ENCODE measurements around the gene ADCY3.

ADCY3 gene

GRCh38 chr2:24774373-24774772 lies 145.7 kb downstream of the ADCY3 start:
- Histone ChIP-seq H3K27ac (no peak overlapping the region), H3K9ac (no peak overlapping the region), H3K9me3 (no peaks in the 10 kb centered on the region), H3K4me2 (no peak overlapping the region), H3K36me3 (peaks cover 7% of the 10 kb centered on the region), H3K4me3 (no peak overlapping the region), H3K27me3 (no peaks in the 10 kb centered on the region), H3K4me1 (no peaks in the 10 kb centered on the region), H4K20me1 (no peaks in the 10 kb centered on the region)
- no peak for TF ChIP-seq Cebpa-rat (IDR thresholded peaks at IDR 0.05)

DNA sequence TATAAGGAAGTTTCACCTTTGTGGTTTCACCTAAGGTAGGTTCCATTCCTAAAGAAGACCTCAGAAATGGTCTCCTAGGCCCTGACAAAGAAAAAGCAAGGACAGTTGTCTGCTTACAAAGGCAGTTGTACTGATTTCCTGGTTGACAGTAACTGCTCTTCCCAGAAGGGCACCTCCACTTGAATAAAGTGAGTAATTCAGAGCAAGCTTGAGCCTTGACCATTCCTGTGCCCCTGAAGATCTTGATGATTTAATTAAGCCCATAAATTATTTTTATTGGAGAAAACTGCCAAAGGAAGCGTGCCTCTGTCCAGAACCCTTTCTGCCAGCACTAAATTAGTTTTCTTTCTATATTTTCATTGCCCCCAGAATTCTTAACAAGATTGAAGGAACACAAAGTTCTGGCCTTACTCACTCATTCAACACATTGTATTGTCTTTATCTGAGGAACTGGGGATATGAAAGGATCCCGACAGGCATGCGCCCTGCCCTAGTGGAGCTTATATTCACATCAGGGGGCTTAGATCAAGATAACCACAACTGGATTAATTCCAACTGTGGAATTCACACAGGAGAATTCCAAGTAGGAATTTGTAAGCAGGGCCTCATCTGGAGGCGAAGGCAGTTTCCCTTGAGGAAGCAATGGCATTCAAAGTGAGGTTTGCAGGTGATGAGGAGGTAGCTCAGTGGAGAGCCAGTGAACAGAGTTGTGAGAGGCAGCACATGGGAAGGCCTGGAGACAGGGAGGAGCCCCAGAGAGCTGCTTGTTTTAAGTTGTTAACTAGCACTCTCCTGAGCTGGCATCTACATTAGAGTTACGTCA lies 148.1 kb downstream of the ADCY3 start:
- Histone ChIP-seq H3K4me2 (no peak overlapping the region), H3K27me3 (no peaks in the 10 kb centered on the region), H3K27ac (no peak overlapping the region), H3K36me3 (peaks cover 14% of the 10 kb centered on the region), H3K4me1 (peaks cover 5% of the 10 kb centered on the region), H4K20me1 (no peaks in the 10 kb centered on the region), H3K9ac (no peak overlapping the region), H3K9me3 (no peaks in the 10 kb centered on the region), H3K4me3 (no peak overlapping the region)
- no peak for TF ChIP-seq Cebpa-rat (IDR thresholded peaks at IDR 0.05)

GRCh38 chr2:24771061-24771460 lies 149.0 kb downstream of the ADCY3 start:
- Histone ChIP-seq H3K4me1 (peaks cover 14% of the 10 kb centered on the region), H3K9ac (no peak overlapping the region), H3K36me3 (peaks cover 14% of the 10 kb centered on the region), H4K20me1 (no peaks in the 10 kb centered on the region), H3K9me3 (no peaks in the 10 kb centered on the region), H3K27me3 (no peaks in the 10 kb centered on the region), H3K4me2 (no peak overlapping the region), H3K4me3 (no peak overlapping the region), H3K27ac (no peak overlapping the region)
- no peak for TF ChIP-seq Cebpa-rat (IDR thresholded peaks at IDR 0.05)

Measured in BLaER1 (cell line).